DLD1 (cell line): ENCODE measurements around the gene GUCY2C.

Source experiments
- in situ Hi-C: cut with HindIII; loops from 2 replicates; pipeline ENCODE4 v1.10.0; 2017; ENCODE audit warnings: low sequenced_read_pairs

The GUCY2C gene

DNA sequence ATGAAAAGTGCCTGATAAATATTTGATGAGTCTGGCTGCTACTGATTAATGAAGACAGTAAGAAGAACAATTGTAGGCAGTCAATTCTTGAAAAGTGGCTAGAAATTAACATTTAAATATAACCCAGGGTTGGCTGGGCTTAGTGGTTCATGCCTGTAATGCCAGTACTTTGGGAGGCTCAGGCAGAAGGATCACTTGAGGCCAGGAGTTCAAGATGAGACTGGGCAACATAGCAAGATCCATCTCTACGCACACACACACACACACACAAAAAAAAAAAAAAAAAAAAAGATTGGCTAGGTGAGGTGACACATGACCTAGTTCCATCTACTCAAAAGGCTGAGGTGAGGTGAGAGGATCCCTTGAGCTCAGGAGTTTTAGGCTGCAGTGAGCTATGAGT, 120.8 kb downstream of the GUCY2C start:
- in situ Hi-C loops: no loop called here

DNA sequence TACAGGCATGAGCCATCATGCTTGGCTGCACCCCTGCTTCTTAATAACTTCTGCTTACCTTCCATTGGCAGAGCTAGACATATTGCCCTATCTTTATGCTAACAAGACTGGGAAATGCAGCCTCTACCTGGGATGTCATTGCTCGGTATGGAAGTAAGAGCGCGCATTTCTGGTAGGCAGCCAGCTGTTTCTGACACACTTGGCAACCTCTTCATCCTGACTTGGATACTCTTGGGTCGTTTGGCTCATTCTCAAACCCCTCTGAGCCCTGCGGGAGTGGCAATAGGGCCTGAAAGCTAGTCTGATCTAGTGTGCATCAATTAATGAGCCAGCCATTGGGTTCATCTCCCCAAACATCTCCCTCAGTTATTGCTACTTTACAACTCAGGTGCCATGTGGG, 123.3 kb downstream of the GUCY2C start:
- in situ Hi-C loops: no loop called here

DNA sequence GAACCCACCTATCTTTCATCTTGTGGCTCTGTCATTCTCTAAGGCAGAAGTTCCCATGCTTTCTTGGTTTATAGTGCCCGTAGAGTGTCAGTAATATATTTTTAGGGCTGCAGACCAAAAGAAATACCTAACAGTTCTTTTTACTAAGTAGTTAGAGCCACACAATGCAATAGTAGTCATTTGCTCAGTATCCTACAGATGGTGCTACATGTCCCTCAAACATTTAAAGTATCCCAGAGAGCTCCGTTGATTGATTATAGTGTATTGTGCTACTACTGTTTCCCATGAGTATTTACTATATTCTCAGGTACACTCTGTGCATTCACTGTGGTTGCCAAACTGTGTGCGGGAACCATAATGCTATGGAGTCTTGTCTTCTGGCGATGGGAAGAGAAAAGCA, 124.0 kb downstream of the GUCY2C start:
- in situ Hi-C loops: no loop called here

DNA sequence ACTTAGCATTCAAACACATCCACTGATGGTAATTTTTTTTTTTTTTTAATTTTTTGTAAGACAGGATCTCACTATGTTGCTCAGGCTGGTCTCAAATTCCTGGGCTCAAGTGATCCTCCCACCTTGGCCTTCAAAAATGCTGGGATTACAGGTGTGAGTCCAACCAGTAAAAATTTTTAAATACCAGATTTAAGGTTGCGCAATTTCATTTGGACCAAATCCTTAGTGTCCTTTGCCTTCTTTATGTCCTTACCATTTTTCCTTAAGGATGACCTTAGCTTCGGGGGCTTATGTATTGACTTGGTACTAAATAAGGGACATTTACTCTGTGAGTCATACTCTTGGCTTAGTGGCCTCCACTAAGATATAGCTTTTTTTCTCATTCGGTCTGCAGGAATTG, 124.6 kb downstream of the GUCY2C start:
- in situ Hi-C loops: no loop called here

DNA sequence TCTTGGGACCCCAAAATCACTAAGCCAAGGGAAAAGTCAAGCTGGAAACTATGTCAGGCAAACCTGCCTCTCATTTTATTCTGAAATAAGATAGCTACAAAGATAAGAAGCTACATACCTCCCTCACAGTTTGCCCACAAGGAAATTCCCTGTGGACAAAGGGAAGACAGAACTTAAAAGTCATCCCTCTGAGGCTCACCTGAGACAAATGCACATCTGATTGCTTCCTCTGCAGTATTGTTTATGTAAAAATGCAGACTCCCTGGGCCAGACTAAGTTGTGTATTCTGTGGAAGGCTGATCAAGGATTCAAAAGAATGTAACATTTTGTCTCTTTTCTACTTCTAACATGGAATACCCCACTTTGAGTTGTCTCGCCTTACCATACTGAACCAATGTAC, 126.2 kb downstream of the GUCY2C start:
- in situ Hi-C loops: no loop called here

DNA sequence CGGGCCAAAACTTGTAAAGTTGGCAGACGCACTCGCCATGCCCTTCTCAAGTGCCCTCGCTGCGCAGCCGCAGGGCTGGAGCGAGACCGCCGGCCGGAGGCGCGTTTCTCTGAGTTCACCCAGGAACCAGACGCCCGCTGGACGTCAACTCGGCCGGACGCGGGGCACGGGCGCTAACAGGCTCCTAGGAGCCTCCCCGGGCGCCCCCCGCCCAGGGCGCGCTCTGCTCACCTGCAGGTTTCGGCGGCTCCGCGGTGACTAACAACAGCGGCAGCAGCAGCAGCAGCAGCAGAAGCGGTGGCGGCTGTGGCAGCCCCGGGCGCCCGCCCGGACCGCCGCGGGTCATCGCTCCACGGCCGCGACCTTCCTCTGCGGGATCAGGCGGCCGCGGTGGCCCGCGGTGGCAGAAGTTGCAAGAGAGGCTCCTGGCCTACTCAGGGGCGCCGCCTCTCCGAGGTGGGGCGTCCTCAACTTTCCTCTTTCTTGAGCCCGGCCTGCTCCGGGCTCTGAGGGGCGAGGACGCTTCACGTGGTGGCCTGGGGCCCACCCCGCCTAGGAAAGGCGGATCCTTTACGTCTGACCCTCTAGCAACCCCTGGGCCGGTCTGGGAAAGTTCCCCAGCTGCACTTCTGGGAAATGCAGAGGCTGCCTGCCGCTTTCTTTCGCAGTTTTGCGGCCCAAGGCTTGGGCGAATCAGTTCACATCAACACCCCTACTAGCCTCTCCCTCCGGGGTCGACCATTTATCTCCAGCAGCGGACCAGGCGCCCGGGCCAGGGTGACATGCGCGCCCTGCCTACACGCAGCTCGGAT, 128.8 kb downstream of the GUCY2C start, which contains the start of gene PLBD1:
PLBD1 (minus strand) TSS at position 533 of the 812 bp plus-strand sequence; CDS start at position 346, 187 bp downstream.
- in situ Hi-C loops: no loop called here

DNA sequence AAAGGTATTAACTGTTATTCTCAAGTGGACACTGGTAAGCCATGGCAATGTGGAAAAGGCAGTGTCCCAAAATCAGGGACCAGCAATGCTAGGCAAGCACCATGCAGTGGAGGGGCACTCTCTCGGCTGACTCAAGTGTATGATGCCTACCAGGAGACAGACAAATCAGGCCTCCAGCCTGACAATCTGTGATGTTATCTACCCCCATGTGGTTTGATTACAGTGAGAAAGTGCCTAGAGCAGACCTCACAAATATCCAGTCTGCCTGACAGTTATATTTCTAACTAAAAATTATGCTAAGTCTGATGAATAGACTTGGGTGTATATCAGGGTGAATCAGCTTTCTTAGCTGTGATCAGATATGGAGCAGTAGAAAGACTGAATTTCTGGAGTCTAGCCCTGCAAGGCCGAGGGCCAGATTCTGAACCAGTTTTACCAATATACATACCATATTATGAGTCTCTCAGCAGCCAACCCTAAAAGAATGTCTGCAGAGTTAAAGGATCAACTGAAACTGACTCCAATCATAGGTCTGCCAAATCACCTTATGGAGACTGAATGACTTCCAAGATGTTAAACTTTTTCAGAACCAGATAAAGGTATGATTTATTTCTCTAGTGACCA, 132.0 kb downstream of the GUCY2C start:
- in situ Hi-C loops: no loop called here

DNA sequence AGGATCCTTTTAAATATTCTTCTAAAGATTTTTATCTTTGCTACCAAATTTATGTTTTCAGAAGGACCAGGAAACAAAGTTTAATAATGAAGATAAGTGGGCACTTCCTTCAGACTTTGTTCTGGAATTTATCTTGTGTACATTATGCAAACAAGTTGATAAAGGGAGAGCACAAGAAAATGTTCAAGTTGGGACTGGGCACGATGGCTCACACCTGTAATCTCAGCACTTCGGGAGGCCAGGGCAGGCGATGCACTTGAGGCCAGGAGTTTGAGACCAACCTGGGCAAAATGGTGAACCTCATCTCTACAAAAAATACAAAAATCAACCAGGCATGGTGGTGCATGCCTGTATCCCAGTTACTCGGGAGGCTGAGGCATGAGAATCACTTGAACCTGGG, 133.4 kb downstream of the GUCY2C start:
- in situ Hi-C loops: no loop called here
